Gastrocnemius medialis (tissue), 4 donors: ENCODE data around the gene DIRAS3. TPM values are rescaled to one million over a fixed set of nuclear protein-coding genes. Genes with fewer than 3 reads are reported as not detected.
"Not testable (repeated sequence)": the region's sequence is repeated elsewhere in the genome, so short reads cannot be mapped to it uniquely, and the experiment has no call there.

Source experiments
- ATAC-seq, 2 donors: fragments of 150-250 bp; one replicate each; pipeline ENCODE4 v1.9.1; 2016
- DNase-seq, 2 donors: peaks; one replicate each; pipeline ENCODE4 v3.0.0-alpha.2; 2019
- H3K27ac ChIP-seq, 4 donors: fragments of 200-600 bp; sonication (generic); 1 replicate in 1 of 4; 2 replicates in 3 of 4; pipeline ENCODE4 v1.5.1; 2016 to 2018; ENCODE audit warnings: mild to moderate bottlenecking in 2 of 4, moderate library complexity in 1 of 4
- H3K27me3 ChIP-seq, 3 donors: fragments of 200-600 bp; sonication (generic) in 2 of 3; 1 replicate in 1 of 3; 2 replicates in 2 of 3; pipeline versions ENCODE4 v1.5.1 to v1.6.0; 2016 to 2019; ENCODE audit warnings: mild to moderate bottlenecking in 1 of 3, moderate library complexity in 1 of 3
- H3K36me3 ChIP-seq, 2 donors: fragments of 200-600 bp; sonication (generic) in 1 of 2; one replicate each; pipeline ENCODE4 v1.5.1; 2017 to 2018
- H3K4me1 ChIP-seq, 2 donors: fragments of 200-600 bp; sonication (generic) in 1 of 2; one replicate each; pipeline ENCODE4 v1.5.1; 2016 to 2017; ENCODE audit warnings: mild to moderate bottlenecking in 2 of 2
- H3K4me3 ChIP-seq, 4 donors: fragments of 200-600 bp; sonication (generic) in 3 of 4; 1 replicate in 1 of 4; 2 replicates in 3 of 4; pipeline ENCODE4 v1.5.1; 2016 to 2019; ENCODE audit warnings: mild to moderate bottlenecking in 2 of 4
- H3K9me3 ChIP-seq, 3 donors: fragments of 200-600 bp; sonication (generic) in 2 of 3; 1 replicate in 1 of 3; 2 replicates in 2 of 3; pipeline ENCODE4 v1.5.1; 2016 to 2019
- CTCF ChIP-seq, 5 experiments: fragments of 450-650 bp in 3 of 5; fragments of 200-600 bp in 2 of 5; sonication (generic) in 2 of 5; IDR thresholded peaks in 4 of 5; conservative IDR thresholded peaks in 1 of 5; 1 replicate in 4 of 5; 2 replicates in 1 of 5; pipeline ENCODE4 v1.5.1; 2016 to 2019; ENCODE audit warnings: antibody characterized with exemption in 5 of 5, mild to moderate bottlenecking in 3 of 5, moderate library complexity in 3 of 5
- POLR2A ChIP-seq, 2 donors: fragments of 450-650 bp; IDR thresholded peaks; one replicate each; pipeline ENCODE4 v1.6.1; 2017; ENCODE audit warnings: antibody characterized with exemption in 2 of 2, mild to moderate bottlenecking in 2 of 2, moderate library complexity in 2 of 2
- in situ Hi-C, 4 donors: fragments of 200-750 bp; cut with MboI; loops; one replicate each; pipeline versions ENCODE4 v1.15.0 to v1.8.0; 2017; ENCODE audit warnings: low sequenced_read_pairs in 4 of 4
- intact Hi-C: fragments of 100-400 bp; cut with DNase I; formaldehyde crosslinking; loops from one replicate; pipeline ENCODE4 v1.15.1; 2023; ENCODE audit warnings: low total_unique reads
- total RNA-seq, 4 donors: library from RNA; depleted of rRNA; stranded (reverse); fragments of >200 nt; gene quantifications; one replicate each; pipeline versions ENCODE4 v1.1.0 to v1.2.3, GENCODE V29; 2016

DIRAS3 gene
- total RNA-seq, 4 donors from 2014 or later = 0.44 to 0.71 (median 0.59) TPM; not detected in 1

- H3K9me3 ChIP-seq = no peaks in the 10 kb centered on the region
- no peaks in the 10 kb centered on the region for H3K36me3 ChIP-seq
- H3K27ac ChIP-seq = no peak overlapping the region
- in situ Hi-C loops (no loop called here), intact Hi-C loops (no loop called here)
- ATAC-seq (no peak), DNase-seq (no peak)
- no peak for TF ChIP-seq CTCF (IDR thresholded peaks at IDR 0.05 in 4 of 5, conservative IDR thresholded peaks at IDR 0.05 in 1 of 5)
- no peak for TF ChIP-seq POLR2A (IDR thresholded peaks at IDR 0.05)
- no peaks in the 10 kb centered on the region for H3K27me3 ChIP-seq
- no peaks in the 10 kb centered on the region for H3K4me1 ChIP-seq
- H3K4me3 ChIP-seq = no peak overlapping the region
These were observed 31.4 kb upstream of the DIRAS3 start for GRCh38 chr1:68081775-68082283.

DNA sequence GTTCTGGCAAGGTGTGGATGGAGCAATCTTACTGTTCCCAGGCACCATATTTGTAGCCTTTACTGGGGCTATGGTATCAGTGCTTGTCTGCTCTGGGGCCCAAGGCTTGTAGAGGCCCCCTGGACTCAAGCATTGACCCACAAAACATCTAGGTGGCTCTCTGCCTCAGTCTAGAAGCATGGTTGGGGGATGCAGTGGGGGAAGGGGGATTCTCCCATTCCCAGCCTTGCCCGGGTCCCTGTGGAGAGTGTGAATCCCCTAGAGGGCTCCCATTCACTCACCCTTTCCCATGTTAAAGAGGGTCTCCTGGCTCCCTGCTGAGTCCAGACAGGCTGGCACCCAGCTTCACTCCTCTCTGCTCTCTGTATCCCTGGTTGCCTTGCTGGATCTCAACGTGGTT is 28.2 kb upstream of the DIRAS3 start:
- no peaks in the 10 kb centered on the region for H3K9me3 ChIP-seq
- no peak overlapping the region for H3K27ac ChIP-seq
- H3K27me3 ChIP-seq = no peaks in the 10 kb centered on the region
- H3K4me3 ChIP-seq = no peak overlapping the region
- intact Hi-C loops = no loop called here
- no peak for TF ChIP-seq CTCF (IDR thresholded peaks at IDR 0.05 in 4 of 5, conservative IDR thresholded peaks at IDR 0.05 in 1 of 5)
- TF ChIP-seq POLR2A (IDR thresholded peaks at IDR 0.05) = no peak
- H3K36me3 ChIP-seq = no peaks in the 10 kb centered on the region
- DNase-seq (no peak), ATAC-seq (no peak)
- no peaks in the 10 kb centered on the region for H3K4me1 ChIP-seq
- in situ Hi-C loops = no loop called here

GRCh38 chr1:68074472-68074871 is 24.0 kb upstream of the DIRAS3 start:
- ATAC-seq (no peak), DNase-seq (no peak)
- Histone ChIP-seq H3K9me3 (no peaks in the 10 kb centered on the region), H3K36me3 (no peaks in the 10 kb centered on the region), H3K27ac (no peak overlapping the region), H3K4me1 (no peaks in the 10 kb centered on the region), H3K27me3 (no peaks in the 10 kb centered on the region), H3K4me3 (no peak overlapping the region)
- intact Hi-C loops (no loop called here), in situ Hi-C loops (no loop called here)
- no peak for TF ChIP-seq POLR2A (IDR thresholded peaks at IDR 0.05)
- TF ChIP-seq CTCF (IDR thresholded peaks at IDR 0.05 in 4 of 5, conservative IDR thresholded peaks at IDR 0.05 in 1 of 5) = no peak

GRCh38 chr1:68065766-68066165 is 15.3 kb upstream of the DIRAS3 start:
- Histone ChIP-seq H3K4me3 (no peak overlapping the region), H3K4me1 (no peaks in the 10 kb centered on the region), H3K27ac (no peak overlapping the region), H3K36me3 (no peaks in the 10 kb centered on the region), H3K27me3 (no peaks in the 10 kb centered on the region), H3K9me3 (no peaks in the 10 kb centered on the region)
- in situ Hi-C loops = no loop called here
- no peak for DNase-seq
- TF ChIP-seq CTCF (IDR thresholded peaks at IDR 0.05 in 4 of 5, conservative IDR thresholded peaks at IDR 0.05 in 1 of 5) = no peak
- no peak for TF ChIP-seq POLR2A (IDR thresholded peaks at IDR 0.05)
- intact Hi-C loops = no loop called here
- ATAC-seq = no peak

DNA sequence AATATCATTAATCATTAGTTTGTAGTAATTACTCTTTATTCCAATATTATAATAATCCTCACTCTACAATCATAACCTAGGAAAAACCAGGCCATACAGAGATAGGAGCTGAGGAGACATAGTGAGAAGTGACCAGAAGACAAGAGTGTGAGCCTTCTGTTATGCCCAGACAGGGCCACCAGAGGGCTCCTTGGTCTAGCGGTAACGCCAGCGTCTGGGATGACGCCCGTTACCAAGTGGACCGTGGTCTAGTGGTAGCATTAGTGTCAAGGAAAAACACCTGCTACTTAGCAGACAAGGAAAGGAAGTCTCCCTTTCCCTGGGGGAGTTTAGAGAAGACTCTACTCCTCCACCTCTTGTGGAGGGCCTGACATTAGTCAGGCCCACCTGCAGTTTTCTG is 7.6 kb upstream of the DIRAS3 start:
- in situ Hi-C loops, intact Hi-C loops, ATAC-seq: not testable (repeated sequence)

More for the DNA sequence above, 7.6 kb upstream of the DIRAS3 start:
- DNase-seq, H3K27ac ChIP-seq, H3K4me3 ChIP-seq, H3K9me3 ChIP-seq, H3K27me3 ChIP-seq, H3K36me3 ChIP-seq, H3K4me1 ChIP-seq: not testable (repeated sequence)
